RWPE1 (cell line): ENCODE measurements around the gene FAM110C.

Experiments
- CTCF ChIA-PET: fragments of 350-600 bp; sonication (Branson Sonifier 250); formaldehyde crosslinking; extraction: SDS; loops from one replicate; lab custom pipeline; 2021; lab: Yijun Ruan, JAX
- POLR2A ChIA-PET: fragments of 400-600 bp; formaldehyde crosslinking; extraction: SDS; loops from one replicate; lab custom pipeline; 2020; ENCODE audit warnings: antibody characterized with exemption; ENCODE audit not compliant: low non-redundant PET; lab: Yijun Ruan, JAX
- DNase-seq: peaks from one replicate; pipeline ENCODE4 v3.0.0; 2012; ENCODE audit warnings: low spot score
- H3K27ac ChIP-seq: fragments of 450-650 bp; 2 replicates; pipeline ENCODE4 v1.5.1; 2017
- CTCF ChIP-seq: fragments of 450-650 bp; conservative IDR thresholded peaks from 2 replicates; pipeline ENCODE4 v1.5.1; 2017; ENCODE audit warnings: low read depth, mild to moderate bottlenecking

The FAM110C gene

GRCh38 chr2:11248-11941, 34.9 kb downstream of the FAM110C start:
- no peak overlapping the region for H3K27ac ChIP-seq
- CTCF ChIA-PET = interaction anchor here (0.6 to 1.3 kb wide), 8 partner anchors 18 to 176 kb away, joined by 3 to 8 read pairs (median 5); partner anchors contain the start of gene FAM110C
- POLR2A ChIA-PET = no interaction called here
- TF ChIP-seq CTCF = peak; percentile 52
- no peak for DNase-seq

- no peak for TF ChIP-seq CTCF
- no peak overlapping the region for H3K27ac ChIP-seq
- DNase-seq = no peak
- ChIA-PET POLR2A (no interaction called here), CTCF (no interaction called here)
Measured at GRCh38 chr2:10222-10875, 36.0 kb downstream of the FAM110C start.
